ENCODE results near the gene SDK1.

GRCh38 chr7:3892686-3893085 lies 591.6 kb downstream of the SDK1 start:
- TF ChIP-seq CTCF (conservative IDR thresholded peaks at IDR 0.05; ENCODE audit: low read depth in 2 of 2) (no peak), POLR2AphosphoS5 (IDR thresholded peaks at IDR 0.05; ENCODE audit: low read depth) (no peak), EZH2 (IDR thresholded peaks at IDR 0.05; ENCODE audit: low read depth, unreplicated experiment) (no peak), ZNF114 (CRISPR knock-in tag; IDR thresholded peaks at IDR 0.05) (no peak), NANOG (IDR thresholded peaks at IDR 0.05; ENCODE audit: borderline replicate concordance) (no peak), EZH2phosphoT487 (IDR thresholded peaks at IDR 0.05; ENCODE audit: unreplicated experiment) (no peak)
- TF ChIP-seq, protein P1, sequence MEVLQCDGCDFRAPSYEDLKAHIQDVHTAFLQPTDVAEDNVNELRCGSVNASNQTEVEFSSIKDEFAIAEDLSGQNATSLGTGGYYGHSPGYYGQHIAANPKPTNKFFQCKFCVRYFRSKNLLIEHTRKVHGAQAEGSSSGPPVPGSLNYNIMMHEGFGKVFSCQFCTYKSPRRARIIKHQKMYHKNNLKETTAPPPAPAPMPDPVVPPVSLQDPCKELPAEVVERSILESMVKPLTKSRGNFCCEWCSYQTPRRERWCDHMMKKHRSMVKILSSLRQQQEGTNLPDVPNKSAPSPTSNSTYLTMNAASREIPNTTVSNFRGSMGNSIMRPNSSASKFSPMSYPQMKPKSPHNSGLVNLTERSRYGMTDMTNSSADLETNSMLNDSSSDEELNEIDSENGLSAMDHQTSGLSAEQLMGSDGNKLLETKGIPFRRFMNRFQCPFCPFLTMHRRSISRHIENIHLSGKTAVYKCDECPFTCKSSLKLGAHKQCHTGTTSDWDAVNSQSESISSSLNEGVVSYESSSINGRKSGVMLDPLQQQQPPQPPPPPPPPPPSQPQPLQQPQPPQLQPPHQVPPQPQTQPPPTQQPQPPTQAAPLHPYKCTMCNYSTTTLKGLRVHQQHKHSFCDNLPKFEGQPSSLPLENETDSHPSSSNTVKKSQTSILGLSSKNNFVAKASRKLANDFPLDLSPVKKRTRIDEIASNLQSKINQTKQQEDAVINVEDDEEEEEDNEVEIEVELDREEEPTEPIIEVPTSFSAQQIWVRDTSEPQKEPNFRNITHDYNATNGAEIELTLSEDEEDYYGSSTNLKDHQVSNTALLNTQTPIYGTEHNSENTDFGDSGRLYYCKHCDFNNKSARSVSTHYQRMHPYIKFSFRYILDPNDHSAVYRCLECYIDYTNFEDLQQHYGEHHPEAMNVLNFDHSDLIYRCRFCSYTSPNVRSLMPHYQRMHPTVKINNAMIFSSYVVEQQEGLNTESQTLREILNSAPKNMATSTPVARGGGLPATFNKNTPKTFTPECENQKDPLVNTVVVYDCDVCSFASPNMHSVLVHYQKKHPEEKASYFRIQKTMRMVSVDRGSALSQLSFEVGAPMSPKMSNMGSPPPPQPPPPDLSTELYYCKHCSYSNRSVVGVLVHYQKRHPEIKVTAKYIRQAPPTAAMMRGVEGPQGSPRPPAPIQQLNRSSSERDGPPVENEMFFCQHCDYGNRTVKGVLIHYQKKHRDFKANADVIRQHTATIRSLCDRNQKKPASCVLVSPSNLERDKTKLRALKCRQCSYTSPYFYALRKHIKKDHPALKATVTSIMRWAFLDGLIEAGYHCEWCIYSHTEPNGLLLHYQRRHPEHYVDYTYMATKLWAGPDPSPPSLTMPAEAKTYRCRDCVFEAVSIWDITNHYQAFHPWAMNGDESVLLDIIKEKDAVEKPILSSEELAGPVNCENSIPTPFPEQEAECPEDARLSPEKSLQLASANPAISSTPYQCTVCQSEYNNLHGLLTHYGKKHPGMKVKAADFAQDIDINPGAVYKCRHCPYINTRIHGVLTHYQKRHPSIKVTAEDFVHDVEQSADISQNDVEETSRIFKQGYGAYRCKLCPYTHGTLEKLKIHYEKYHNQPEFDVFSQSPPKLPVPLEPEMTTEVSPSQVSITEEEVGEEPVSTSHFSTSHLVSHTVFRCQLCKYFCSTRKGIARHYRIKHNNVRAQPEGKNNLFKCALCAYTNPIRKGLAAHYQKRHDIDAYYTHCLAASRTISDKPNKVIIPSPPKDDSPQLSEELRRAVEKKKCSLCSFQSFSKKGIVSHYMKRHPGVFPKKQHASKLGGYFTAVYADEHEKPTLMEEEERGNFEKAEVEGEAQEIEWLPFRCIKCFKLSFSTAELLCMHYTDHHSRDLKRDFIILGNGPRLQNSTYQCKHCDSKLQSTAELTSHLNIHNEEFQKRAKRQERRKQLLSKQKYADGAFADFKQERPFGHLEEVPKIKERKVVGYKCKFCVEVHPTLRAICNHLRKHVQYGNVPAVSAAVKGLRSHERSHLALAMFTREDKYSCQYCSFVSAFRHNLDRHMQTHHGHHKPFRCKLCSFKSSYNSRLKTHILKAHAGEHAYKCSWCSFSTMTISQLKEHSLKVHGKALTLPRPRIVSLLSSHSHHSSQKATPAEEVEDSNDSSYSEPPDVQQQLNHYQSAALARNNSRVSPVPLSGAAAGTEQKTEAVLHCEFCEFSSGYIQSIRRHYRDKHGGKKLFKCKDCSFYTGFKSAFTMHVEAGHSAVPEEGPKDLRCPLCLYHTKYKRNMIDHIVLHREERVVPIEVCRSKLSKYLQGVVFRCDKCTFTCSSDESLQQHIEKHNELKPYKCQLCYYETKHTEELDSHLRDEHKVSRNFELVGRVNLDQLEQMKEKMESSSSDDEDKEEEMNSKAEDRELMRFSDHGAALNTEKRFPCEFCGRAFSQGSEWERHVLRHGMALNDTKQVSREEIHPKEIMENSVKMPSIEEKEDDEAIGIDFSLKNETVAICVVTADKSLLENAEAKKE (CRISPR knock-in tag; IDR thresholded peaks at IDR 0.05), result no peak

Data from GM23338 (cell line).